NCI-H2029 (cell line): ENCODE results near the gene COL24A1.
"Not testable (repeated sequence)": the region's sequence is repeated elsewhere in the genome, so short reads cannot be mapped to it uniquely, and the experiment has no call there.

Experiments
- DNase-seq: peaks from one replicate; lab custom pipeline; 2025; lab: John Stamatoyannopoulos, UW

COL24A1 gene

GRCh38 chr1:85888921-85889320 lies 267.7 kb downstream of the COL24A1 start:
- DNase-seq: no peak

GRCh38 chr1:85884372-85885035 lies 272.1 kb downstream of the COL24A1 start:
- no peak for DNase-seq

GRCh38 chr1:85867189-85867588 lies 289.4 kb downstream of the COL24A1 start:
- DNase-seq: no peak

- no peak for DNase-seq
Measured at GRCh38 chr1:85865213-85865612, 291.4 kb downstream of the COL24A1 start.

GRCh38 chr1:85864727-85865126 lies 291.8 kb downstream of the COL24A1 start:
- no peak for DNase-seq

- not testable (repeated sequence) for DNase-seq
Measured at GRCh38 chr1:85863639-85864038, 292.9 kb downstream of the COL24A1 start.

GRCh38 chr1:85862456-85862855 lies 294.1 kb downstream of the COL24A1 start:
- no peak for DNase-seq

GRCh38 chr1:85857991-85858390 lies 298.6 kb downstream of the COL24A1 start:
- DNase-seq: no peak

GRCh38 chr1:85850238-85850637 lies 306.3 kb downstream of the COL24A1 start:
- DNase-seq: peak; percentile 6

- no peak for DNase-seq
Measured at GRCh38 chr1:85849660-85850059, 306.9 kb downstream of the COL24A1 start.

GRCh38 chr1:85847356-85847755 lies 309.2 kb downstream of the COL24A1 start:
- DNase-seq: no peak

- DNase-seq: no peak
Measured at GRCh38 chr1:85846706-85847105, 309.9 kb downstream of the COL24A1 start.

- DNase-seq: no peak
Measured at GRCh38 chr1:85839459-85839858, 317.1 kb downstream of the COL24A1 start.

GRCh38 chr1:85838238-85838637 lies 318.3 kb downstream of the COL24A1 start:
- no peak for DNase-seq

- no peak for DNase-seq
Measured at GRCh38 chr1:85836736-85837135, 319.8 kb downstream of the COL24A1 start.

GRCh38 chr1:85833165-85833564 lies 323.4 kb downstream of the COL24A1 start:
- DNase-seq: not testable (repeated sequence)

GRCh38 chr1:85830837-85831236 lies 325.7 kb downstream of the COL24A1 start:
- DNase-seq: no peak

GRCh38 chr1:85824066-85824840 lies 332.3 kb downstream of the COL24A1 start:
- DNase-seq: no peak

- DNase-seq: peak; percentile 23
Measured at GRCh38 chr1:85822696-85823095, 333.9 kb downstream of the COL24A1 start.

GRCh38 chr1:85818371-85818770 lies 338.2 kb downstream of the COL24A1 start:
- DNase-seq: peak; percentile 70

- DNase-seq: no peak
Measured at GRCh38 chr1:85816606-85817005, 340.0 kb downstream of the COL24A1 start.

- DNase-seq: no peak
Measured at GRCh38 chr1:85815906-85816305, 340.7 kb downstream of the COL24A1 start.

GRCh38 chr1:85806236-85806965 lies 350.2 kb downstream of the COL24A1 start:
- DNase-seq: no peak
